SJCRH30 (cell line): Measurements from ENCODE around the gene MBOAT2. TPM values are rescaled to one million over a fixed set of nuclear protein-coding genes. Genes with fewer than 3 reads are reported as not detected.

Source experiments
- DNase-seq, 2 experiments: peaks; one replicate each; pipeline ENCODE4 v3.0.0-alpha.2; 2015 to 2020
- H3K27ac ChIP-seq: fragments of 250-450 bp; sonication (Bioruptor Pico); 2 replicates; pipeline ENCODE4 v1.5.1; 2020; ENCODE audit warnings: mild to moderate bottlenecking, moderate library complexity
- H3K27me3 ChIP-seq: fragments of 250-450 bp; sonication (Bioruptor Pico); 2 replicates; pipeline ENCODE4 v1.5.1; 2020; ENCODE audit warnings: mild to moderate bottlenecking, moderate library complexity
- H3K36me3 ChIP-seq: fragments of 250-450 bp; sonication (Bioruptor Pico); 2 replicates; pipeline ENCODE4 v1.5.1; 2020; ENCODE audit warnings: mild to moderate bottlenecking, moderate library complexity
- H3K4me1 ChIP-seq: fragments of 250-450 bp; sonication (Bioruptor Pico); 2 replicates; pipeline ENCODE4 v1.5.1; 2020; ENCODE audit warnings: mild to moderate bottlenecking, moderate library complexity
- H3K4me3 ChIP-seq: fragments of 250-450 bp; sonication (Bioruptor Pico); 2 replicates; pipeline ENCODE4 v1.5.1; 2020; ENCODE audit warnings: mild to moderate bottlenecking, moderate library complexity
- H3K9me3 ChIP-seq: fragments of 250-450 bp; sonication (Bioruptor Pico); replicated peaks from 2 replicates; pipeline ENCODE4 v1.5.1; 2020; ENCODE audit warnings: mild to moderate bottlenecking, moderate library complexity
- total RNA-seq: library from RNA; depleted of rRNA; stranded (reverse); fragments of >200 nt; shearing (Covaris generic); gene quantifications from 2 replicates; pipeline ENCODE4 v1.2.3, GENCODE V29; 2014

MBOAT2 gene
- total RNA-seq, 1 experiment from 2014 or later, result 36.0 TPM

DNA sequence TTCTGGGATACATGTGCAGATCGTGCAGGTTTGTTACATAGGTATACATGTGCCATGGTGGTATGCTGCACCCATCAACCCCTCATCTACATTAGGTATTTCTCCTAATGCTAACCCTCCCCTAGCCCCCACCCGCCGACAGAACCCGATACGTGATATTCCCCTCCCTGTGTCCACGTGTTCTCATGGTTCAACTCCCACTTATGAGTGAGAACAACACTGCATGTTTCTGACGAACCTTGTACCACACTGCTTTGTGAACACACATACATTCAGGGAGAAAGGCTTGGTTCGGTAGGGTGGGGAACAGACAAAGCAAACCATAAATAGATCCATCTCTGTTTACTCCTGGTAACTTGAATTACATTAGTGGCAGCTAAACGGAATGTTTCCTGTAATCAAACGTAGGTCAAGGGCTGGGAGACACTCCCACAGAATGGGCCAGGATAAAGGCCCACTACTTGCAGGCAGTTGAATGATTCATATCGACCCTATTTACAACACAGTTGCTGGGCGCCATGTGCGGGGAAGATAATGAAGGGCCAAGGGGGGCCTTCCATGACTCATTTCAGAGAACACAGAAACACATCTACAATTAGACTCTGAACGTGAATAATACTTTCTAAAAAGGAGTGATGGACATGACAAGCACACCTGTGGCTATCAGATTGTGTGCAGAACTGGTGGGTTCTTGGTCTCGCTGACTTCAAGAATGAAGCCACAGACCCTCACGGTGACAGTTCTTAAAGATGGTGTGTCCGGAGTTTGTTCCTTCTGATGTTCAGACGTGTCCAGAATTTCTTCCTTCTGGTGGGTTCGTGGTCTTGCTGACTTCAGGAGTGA is 109.3 kb downstream of the MBOAT2 start:
- H3K27ac ChIP-seq, result no peak overlapping the region
- no peaks in the 10 kb centered on the region for H3K4me1 ChIP-seq
- H3K9me3 ChIP-seq, result no peaks in the 10 kb centered on the region
- H3K27me3 ChIP-seq, result no peaks in the 10 kb centered on the region
- H3K4me3 ChIP-seq, result no peak overlapping the region
- peaks cover 8% of the 10 kb centered on the region for H3K36me3 ChIP-seq
- no peak for DNase-seq

DNA sequence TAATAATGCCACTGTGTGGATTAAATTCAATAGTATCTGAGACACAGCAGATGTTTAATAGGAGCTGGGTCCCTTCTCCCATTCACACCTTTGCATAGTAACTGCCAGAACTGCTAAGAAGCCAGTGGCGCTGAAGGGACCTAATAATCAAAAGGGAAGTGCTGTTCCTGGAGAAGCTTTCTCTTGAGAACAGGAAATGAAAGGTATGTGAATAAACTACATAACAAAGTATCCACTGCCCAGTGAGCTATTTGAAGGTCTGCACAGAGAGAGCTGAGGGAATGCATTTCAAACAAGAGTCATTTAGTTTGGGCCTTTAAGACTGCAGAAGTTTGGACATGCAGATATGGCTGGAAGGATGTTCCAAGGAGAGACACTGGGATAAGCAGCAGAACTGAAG is 110.0 kb downstream of the MBOAT2 start:
- DNase-seq, result no peak
- H3K4me1 ChIP-seq, result no peaks in the 10 kb centered on the region
- H3K4me3 ChIP-seq, result no peak overlapping the region
- H3K27me3 ChIP-seq, result no peaks in the 10 kb centered on the region
- H3K36me3 ChIP-seq, result peaks cover 8% of the 10 kb centered on the region
- H3K9me3 ChIP-seq, result no peaks in the 10 kb centered on the region
- H3K27ac ChIP-seq, result no peak overlapping the region

DNA sequence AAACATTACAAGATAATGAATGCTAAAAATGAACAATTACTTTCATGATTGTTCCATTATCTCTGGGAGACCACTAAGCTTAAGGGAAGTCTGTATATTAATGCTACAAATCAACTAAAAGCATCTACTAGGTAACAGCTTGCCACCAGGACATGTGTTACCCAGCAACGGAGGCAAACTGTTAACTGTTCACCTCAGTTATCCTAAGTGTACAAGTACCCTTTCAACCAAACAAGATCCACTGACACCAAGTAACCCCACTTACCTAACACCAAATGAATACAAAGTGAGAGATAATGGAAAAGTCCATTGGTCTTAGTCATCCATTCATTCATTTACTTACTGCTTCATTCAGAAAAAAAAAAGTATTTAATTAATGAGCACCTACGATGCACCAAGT is 111.4 kb downstream of the MBOAT2 start:
- peaks cover 8% of the 10 kb centered on the region for H3K36me3 ChIP-seq
- DNase-seq, result no peak
- H3K4me3 ChIP-seq, result no peak overlapping the region
- no peaks in the 10 kb centered on the region for H3K9me3 ChIP-seq
- no peak overlapping the region for H3K27ac ChIP-seq
- no peaks in the 10 kb centered on the region for H3K27me3 ChIP-seq
- no peaks in the 10 kb centered on the region for H3K4me1 ChIP-seq

DNA sequence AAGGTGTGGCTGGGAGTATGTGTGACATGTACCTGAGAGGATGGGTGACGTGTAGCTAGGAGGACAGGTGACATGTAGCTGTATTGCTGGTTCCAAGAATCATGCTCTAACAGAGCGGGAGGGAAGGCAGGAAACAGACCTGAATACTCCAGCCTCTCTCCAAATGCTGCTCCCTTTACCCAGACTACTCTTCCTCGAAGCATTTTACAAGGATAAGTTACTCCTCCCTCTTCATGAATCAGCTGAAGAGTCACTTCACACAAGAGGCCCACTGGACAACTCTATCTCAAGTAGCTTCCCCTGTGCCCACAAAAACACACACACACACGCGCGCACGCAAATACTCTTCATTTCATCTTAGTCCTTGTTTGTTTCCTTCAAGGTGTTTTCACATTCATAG is 113.5 kb downstream of the MBOAT2 start:
- Histone ChIP-seq H3K4me3 (no peak overlapping the region), H3K9me3 (no peaks in the 10 kb centered on the region), H3K27me3 (no peaks in the 10 kb centered on the region), H3K4me1 (peaks cover 16% of the 10 kb centered on the region), H3K36me3 (peaks cover 2% of the 10 kb centered on the region), H3K27ac (no peak overlapping the region)
- no peak for DNase-seq

DNA sequence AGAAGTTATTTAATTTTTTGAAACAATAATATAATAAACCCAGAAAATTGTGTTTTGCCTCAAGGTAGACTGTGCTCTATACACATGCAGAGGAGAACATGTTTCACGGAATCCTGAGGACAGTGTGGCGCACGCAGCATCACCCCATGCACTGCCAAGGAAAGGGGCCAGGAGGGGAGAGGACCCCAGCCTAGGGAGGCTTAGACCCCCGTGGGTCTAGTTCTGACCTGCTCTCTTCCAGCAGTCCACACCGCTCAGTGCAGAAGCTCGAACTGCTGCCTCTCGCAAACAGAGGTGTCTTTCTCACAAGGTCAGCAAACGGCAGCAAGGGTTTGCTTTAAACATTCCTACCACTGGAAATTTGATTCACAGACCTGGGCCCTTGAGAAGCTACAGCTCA is 114.5 kb downstream of the MBOAT2 start:
- Histone ChIP-seq H3K4me3 (no peak overlapping the region), H3K27ac (no peak overlapping the region), H3K9me3 (no peaks in the 10 kb centered on the region), H3K4me1 (peaks cover 16% of the 10 kb centered on the region), H3K36me3 (no peaks in the 10 kb centered on the region), H3K27me3 (no peaks in the 10 kb centered on the region)
- DNase-seq, result no peak

DNA sequence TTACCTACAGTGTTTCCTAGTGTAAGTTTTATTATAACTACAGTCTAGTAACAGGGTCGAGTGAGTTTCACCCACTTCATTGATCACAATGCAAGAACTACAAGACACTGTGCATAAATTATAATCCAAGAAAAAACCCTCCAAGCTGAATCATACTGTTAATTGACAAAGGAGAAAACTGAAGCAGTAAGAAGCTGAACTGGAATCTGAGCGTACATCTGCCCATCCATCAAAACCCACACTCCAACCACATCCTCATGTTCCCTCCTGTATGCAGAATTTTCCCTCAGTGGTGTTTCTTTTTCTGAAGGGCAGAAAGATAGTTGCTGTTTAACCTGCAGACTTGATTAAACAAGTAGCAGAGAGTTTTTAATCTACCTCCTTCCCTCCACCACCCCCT is 116.6 kb downstream of the MBOAT2 start:
- H3K4me3 ChIP-seq, result no peak overlapping the region
- H3K27me3 ChIP-seq, result no peaks in the 10 kb centered on the region
- H3K27ac ChIP-seq, result no peak overlapping the region
- peaks cover 16% of the 10 kb centered on the region for H3K4me1 ChIP-seq
- H3K36me3 ChIP-seq, result no peaks in the 10 kb centered on the region
- no peaks in the 10 kb centered on the region for H3K9me3 ChIP-seq
- DNase-seq, result no peak

DNA sequence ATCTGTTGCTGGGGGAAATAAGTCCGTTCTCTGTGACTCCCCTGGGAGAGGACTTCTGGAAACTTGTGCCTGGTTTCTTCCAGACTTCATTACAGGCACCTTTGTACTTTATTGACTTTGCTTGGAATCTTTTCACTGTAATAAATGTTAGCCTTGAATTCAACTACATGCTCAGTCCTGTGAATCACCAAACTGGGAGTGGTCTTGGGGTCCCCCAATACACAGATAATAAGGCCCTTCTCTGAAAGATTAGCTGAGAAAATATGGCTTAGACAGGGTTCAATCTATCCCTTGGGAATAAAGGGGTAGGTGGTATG is 117.3 kb downstream of the MBOAT2 start:
- Histone ChIP-seq H3K9me3 (no peaks in the 10 kb centered on the region), H3K27me3 (no peaks in the 10 kb centered on the region), H3K36me3 (no peaks in the 10 kb centered on the region), H3K4me3 (no peak overlapping the region), H3K27ac (peak overlapping the region; percentile 36), H3K4me1 (peaks cover 16% of the 10 kb centered on the region)
- no peak for DNase-seq

DNA sequence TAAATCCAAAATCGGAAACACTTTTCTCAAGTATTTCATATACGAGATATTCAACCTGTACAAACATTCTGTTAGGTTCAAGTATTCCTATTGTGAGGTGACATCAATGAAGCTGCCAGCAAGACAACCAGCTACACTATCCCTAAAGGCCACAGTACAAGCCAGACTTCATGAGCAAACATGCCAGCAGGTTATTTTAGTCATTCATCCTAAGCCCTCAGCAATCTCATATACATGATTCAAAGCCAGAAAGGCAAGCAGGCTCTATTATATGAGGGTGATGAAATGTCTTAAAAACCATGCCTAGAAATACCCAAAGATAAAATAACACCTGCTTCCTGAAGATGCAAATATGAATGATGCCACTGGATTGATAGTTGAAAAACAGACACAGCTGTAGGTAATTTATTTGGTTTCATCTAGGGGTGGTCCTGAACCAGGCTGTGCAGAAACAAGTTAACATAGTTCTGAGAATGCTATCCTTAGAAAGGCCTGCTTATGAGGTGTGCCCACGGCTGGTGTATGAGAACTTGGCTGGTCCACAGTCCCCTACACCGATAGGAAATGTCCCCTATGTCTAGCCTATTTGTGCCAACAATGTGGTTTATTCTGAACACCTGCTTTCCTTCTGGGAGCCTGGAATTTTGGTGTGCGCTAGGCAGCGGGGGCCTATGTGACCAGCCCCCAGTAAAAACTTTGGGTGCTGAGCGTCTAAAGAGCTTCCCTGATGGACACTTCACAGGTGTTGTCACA is 117.9 kb downstream of the MBOAT2 start:
- H3K4me3 ChIP-seq, result no peak overlapping the region
- no peaks in the 10 kb centered on the region for H3K9me3 ChIP-seq
- no peaks in the 10 kb centered on the region for H3K27me3 ChIP-seq
- H3K36me3 ChIP-seq, result no peaks in the 10 kb centered on the region
- peak; percentile 33 to 70 for DNase-seq
- H3K27ac ChIP-seq, result peak overlapping the region; percentile 36
- H3K4me1 ChIP-seq, result peaks cover 16% of the 10 kb centered on the region

DNA sequence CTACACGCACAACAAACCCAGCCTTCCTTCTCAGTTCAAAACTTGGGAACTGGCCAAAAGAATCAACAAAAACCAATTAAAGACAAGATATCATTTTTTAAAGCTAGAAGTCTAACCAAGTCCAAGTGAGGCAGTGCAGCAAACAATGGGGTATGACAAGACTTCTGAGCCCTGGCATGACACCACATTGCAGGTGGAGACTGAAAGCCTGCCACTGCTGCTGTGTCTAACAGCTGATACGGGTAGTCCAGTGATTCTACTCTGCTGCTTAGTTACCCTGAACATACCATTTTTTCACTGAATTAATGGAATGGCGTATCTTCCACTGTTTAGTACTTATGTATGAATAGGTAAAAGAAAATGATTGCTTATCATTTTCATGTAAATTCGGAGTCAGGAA is 118.7 kb downstream of the MBOAT2 start:
- no peak for DNase-seq
- H3K27ac ChIP-seq, result no peak overlapping the region
- peaks cover 16% of the 10 kb centered on the region for H3K4me1 ChIP-seq
- H3K4me3 ChIP-seq, result no peak overlapping the region
- no peaks in the 10 kb centered on the region for H3K36me3 ChIP-seq
- H3K27me3 ChIP-seq, result no peaks in the 10 kb centered on the region
- no peaks in the 10 kb centered on the region for H3K9me3 ChIP-seq

DNA sequence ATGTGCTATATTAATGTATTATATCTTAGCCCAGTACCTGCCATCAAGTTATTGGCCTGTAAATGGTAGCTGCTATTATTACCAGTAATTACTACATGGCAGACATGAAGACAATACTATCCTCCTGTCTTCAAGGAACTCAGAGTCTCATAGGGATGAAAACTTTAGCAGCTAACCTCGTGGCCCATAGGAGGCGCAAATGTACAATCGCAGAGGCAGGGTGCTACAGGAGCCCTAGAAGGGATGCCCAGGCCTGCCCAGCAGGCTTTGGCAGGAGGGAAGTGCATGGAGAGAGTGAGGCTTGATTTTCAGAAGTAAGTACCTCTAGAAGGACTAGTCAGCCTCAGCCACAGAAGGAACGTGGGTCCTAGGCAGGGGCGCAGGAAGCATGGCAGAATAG is 121.4 kb downstream of the MBOAT2 start:
- no peaks in the 10 kb centered on the region for H3K36me3 ChIP-seq
- H3K27ac ChIP-seq, result no peak overlapping the region
- DNase-seq, result peak in 1 of 2 experiments; percentile 24
- no peak overlapping the region for H3K4me3 ChIP-seq
- no peaks in the 10 kb centered on the region for H3K27me3 ChIP-seq
- H3K4me1 ChIP-seq, result peaks cover 16% of the 10 kb centered on the region
- no peaks in the 10 kb centered on the region for H3K9me3 ChIP-seq

DNA sequence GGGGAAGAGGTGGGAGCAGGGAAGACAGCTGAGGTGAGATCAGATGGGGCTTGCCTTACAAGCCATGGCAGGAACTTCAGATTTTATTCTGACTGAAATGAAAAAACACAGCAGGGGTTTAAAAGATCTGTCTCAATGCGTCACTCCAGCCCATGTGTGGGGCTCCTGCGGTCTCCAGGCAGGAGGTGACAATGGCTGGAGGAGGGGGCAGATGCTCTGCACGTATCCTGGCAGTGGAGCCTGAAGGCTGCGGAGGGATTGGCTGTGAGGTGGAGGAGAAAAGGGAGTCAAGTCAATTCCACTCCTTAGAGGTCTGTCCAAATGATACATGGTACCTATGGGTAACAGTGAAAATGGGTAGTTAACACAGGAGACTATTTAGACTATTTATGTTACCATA is 125.6 kb downstream of the MBOAT2 start:
- H3K27me3 ChIP-seq, result no peaks in the 10 kb centered on the region
- no peak overlapping the region for H3K27ac ChIP-seq
- no peak for DNase-seq
- no peaks in the 10 kb centered on the region for H3K4me1 ChIP-seq
- H3K36me3 ChIP-seq, result no peaks in the 10 kb centered on the region
- H3K4me3 ChIP-seq, result no peak overlapping the region
- H3K9me3 ChIP-seq, result no peaks in the 10 kb centered on the region

DNA sequence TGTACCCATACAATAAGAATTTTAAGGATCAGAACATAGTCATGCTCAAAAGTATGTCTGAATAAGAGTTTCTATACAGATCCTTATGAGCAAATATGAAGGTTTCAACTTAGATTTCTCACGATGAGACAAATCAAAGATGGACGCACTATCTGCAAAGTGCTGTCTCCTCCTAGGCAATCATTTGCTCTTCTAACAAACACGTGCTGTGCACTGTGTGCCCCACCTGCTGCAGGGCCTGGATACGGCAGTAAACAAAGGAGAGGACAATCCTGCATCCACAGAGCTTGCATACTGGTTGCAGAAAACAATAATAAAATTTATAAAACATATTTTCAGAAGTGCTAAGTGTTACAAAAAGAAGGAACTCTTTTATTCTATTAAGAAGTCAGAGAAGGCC is 126.2 kb downstream of the MBOAT2 start:
- H3K27ac ChIP-seq, result no peak overlapping the region
- no peaks in the 10 kb centered on the region for H3K27me3 ChIP-seq
- no peak for DNase-seq
- H3K4me1 ChIP-seq, result no peaks in the 10 kb centered on the region
- no peak overlapping the region for H3K4me3 ChIP-seq
- H3K36me3 ChIP-seq, result no peaks in the 10 kb centered on the region
- H3K9me3 ChIP-seq, result no peaks in the 10 kb centered on the region

DNA sequence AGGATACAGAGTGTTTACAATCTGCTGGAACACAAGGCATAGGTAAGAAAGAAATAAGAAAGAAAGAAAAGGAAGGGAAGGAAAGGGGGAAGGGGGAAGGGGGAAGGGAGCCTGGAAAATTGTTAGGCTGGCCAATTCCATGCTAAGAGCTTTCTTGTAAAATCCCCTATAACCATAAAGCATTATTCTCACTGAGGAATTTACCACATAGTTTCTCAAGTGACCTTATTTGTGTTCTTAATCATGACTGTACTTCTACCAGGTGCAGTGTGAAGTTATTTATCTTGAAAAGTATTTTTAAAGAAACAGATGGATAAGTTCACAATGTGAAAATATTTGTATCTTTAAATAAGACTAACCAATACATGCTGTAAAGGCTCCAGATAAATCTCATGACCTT is 126.9 kb downstream of the MBOAT2 start:
- no peak for DNase-seq
- no peaks in the 10 kb centered on the region for H3K9me3 ChIP-seq
- no peak overlapping the region for H3K4me3 ChIP-seq
- no peaks in the 10 kb centered on the region for H3K36me3 ChIP-seq
- no peak overlapping the region for H3K27ac ChIP-seq
- no peaks in the 10 kb centered on the region for H3K27me3 ChIP-seq
- H3K4me1 ChIP-seq, result no peaks in the 10 kb centered on the region

DNA sequence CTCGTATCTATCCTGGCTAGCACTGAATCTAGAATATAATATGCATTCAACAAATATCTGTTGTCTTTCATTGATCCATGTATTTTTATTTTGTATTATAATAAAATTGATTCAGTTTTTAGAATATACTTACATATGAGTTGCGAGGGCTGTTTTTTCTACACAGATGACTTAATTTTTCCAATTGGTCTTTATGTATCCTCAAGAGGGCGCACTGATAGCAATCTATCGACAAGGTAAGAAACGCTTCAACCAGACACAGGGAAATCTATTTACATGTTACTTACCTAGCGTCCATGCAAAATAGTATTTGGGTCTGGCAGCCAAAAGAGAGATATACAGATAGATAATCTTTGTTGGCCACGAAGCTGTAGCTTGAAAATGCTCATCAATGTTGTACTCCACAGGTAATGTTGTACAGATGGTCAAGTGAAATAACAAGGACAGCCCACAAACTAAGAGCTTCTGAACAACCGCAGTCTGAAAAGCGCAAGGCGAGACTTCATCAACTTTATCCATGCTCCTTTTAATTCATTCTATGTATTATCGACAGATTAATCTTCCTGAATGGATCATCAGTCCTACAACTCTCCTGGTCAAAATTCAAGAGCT is 130.6 kb downstream of the MBOAT2 start:
- H3K27me3 ChIP-seq, result no peaks in the 10 kb centered on the region
- H3K4me1 ChIP-seq, result no peaks in the 10 kb centered on the region
- no peak overlapping the region for H3K27ac ChIP-seq
- H3K9me3 ChIP-seq, result no peaks in the 10 kb centered on the region
- DNase-seq, result peak in 1 of 2 experiments; percentile 53
- no peaks in the 10 kb centered on the region for H3K36me3 ChIP-seq
- H3K4me3 ChIP-seq, result no peak overlapping the region

DNA sequence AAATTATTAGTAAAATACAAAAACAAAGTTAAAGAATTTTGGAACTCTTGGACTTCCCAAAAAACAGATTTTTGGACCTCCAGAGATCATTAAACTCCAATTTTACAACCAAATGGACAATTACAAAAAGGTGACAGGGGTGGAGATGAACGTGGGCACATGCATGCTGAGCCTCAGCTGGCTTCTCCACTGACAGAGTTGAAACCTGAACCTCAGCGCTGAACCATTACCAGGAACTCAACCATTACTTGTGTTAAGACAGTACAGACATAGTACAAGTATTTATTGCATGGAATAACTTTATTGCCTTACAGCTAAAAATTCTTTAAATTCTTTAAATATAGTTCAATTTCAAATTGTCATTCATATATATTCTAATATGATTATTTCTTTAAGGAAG is 133.0 kb downstream of the MBOAT2 start:
- H3K27ac ChIP-seq, result no peak overlapping the region
- no peak overlapping the region for H3K4me3 ChIP-seq
- H3K4me1 ChIP-seq, result no peaks in the 10 kb centered on the region
- no peaks in the 10 kb centered on the region for H3K36me3 ChIP-seq
- H3K27me3 ChIP-seq, result no peaks in the 10 kb centered on the region
- no peak for DNase-seq
- H3K9me3 ChIP-seq, result no peaks in the 10 kb centered on the region
